GM12801 (cell line): Measurements from ENCODE around the gene ZNF397.

Source experiments
- TF ChIP-seq, protein P1 (sequence below): IDR thresholded peaks from one replicate; pipeline ENCODE4 v1.5.1; 2011; ENCODE audit warnings: control low read depth; ENCODE audit not compliant: insufficient read length; ENCODE audit errors: extremely low read depth

Gene ZNF397

GRCh38 chr18:35284841-35285240 lies 44.0 kb downstream of the ZNF397 start:
- TF ChIP-seq, protein P1, sequence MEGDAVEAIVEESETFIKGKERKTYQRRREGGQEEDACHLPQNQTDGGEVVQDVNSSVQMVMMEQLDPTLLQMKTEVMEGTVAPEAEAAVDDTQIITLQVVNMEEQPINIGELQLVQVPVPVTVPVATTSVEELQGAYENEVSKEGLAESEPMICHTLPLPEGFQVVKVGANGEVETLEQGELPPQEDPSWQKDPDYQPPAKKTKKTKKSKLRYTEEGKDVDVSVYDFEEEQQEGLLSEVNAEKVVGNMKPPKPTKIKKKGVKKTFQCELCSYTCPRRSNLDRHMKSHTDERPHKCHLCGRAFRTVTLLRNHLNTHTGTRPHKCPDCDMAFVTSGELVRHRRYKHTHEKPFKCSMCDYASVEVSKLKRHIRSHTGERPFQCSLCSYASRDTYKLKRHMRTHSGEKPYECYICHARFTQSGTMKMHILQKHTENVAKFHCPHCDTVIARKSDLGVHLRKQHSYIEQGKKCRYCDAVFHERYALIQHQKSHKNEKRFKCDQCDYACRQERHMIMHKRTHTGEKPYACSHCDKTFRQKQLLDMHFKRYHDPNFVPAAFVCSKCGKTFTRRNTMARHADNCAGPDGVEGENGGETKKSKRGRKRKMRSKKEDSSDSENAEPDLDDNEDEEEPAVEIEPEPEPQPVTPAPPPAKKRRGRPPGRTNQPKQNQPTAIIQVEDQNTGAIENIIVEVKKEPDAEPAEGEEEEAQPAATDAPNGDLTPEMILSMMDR, result no peak

GRCh38 chr18:35289293-35289692 lies 48.5 kb downstream of the ZNF397 start:
- TF ChIP-seq, protein P1, result no peak

DNA sequence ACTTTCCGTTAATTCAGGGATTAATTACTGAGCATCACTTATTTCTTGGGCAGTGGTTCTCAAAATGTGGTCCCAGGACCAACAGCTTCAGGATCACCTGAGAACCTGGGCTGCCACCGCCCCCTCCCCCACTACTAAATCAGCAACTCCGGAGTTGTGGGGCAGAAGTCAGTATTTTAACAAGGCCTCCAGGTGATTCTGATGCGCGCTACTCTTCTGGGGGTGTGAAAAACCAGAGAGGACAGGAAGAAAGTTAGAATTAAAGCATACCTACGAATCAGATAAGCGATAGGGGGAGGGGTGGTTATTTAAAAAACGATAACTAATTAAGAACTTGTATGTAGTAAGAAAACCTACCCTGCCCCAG lies 48.9 kb downstream of the ZNF397 start:
- TF ChIP-seq, protein P1, result no peak

DNA sequence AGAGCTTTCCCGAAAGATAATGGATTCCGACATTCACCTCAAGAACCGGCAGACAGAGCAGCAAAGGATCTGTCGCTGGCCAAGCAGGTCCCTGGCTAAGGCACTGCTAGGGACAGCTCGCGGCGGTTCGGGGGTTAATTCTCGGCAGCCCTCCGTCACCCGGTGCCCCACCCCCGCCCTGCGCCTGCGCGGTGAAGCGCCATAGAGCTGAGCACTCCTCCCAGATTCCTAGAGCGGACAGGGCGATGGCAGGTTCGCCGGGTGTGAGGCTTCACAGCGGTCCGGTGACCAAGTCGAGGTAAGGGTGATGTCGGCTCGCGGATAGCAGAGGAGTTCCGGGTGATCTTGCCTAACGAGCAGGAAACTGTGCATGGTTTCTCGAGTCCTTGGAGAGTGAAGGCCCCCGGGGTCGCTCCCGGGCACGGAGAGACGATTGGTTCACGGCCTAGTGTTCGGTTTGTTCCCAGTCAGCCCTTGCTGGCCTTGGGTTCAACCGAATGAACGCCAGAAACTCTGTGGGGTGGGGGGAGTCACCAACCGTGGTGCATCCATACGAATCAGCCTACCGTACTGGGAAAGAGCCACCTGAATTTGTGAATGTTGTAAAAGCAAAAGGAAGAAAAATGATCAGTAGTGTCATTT lies 49.4 kb downstream of the ZNF397 start, which contains the start of gene ZSCAN30:
ZSCAN30 (minus strand) TSS at position 136 of the 642 bp plus-strand sequence. CDS start 25,877 bp downstream, outside the sequence.
- TF ChIP-seq, protein P1, result no peak

GRCh38 chr18:35291166-35291565 lies 50.3 kb downstream of the ZNF397 start:
- TF ChIP-seq, protein P1, result no peak

DNA sequence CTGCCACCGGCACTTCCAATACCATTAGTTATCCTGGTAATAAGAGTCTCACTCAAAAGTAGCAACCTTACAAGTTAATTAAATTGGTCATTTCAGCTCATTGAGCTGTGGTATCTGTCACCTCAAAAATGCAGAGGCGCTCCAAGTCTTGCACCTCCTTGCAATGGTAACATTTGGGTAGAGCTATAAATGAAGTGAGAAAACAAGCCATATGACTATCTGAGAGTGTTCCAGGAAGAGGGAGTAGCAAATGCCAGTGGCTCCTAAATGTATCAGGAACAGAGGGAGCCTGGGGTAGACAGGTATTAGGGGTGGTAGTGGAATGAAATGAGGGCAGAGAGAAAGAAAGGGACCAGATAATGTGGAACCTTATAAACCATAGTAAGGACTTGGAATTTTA lies 55.2 kb downstream of the ZNF397 start:
- TF ChIP-seq, protein P1, result no peak

GRCh38 chr18:35303610-35304009 lies 62.8 kb downstream of the ZNF397 start:
- TF ChIP-seq, protein P1, result no peak
